H9 (cell line): ENCODE results near the gene THSD4. TPM values are rescaled to one million over a fixed set of nuclear protein-coding genes. Genes with fewer than 3 reads are reported as not detected.

ENCODE experiments used
- DNase-seq: peaks from one replicate; pipeline ENCODE4 v3.0.0-alpha.2; 2017
- H2AFZ ChIP-seq: one replicate; pipeline ENCODE4 v1.6.1; 2013; ENCODE audit warnings: mild to moderate bottlenecking, low read length, control low read depth, moderate library complexity
- H2AK5ac ChIP-seq: 2 replicates; pipeline ENCODE4 v1.6.1; 2013; ENCODE audit warnings: low read length, control low read depth, mixed read lengths; ENCODE audit not compliant: insufficient read length
- H2BK120ac ChIP-seq: one replicate; pipeline ENCODE4 v1.6.1; 2013; ENCODE audit warnings: low read depth, mild to moderate bottlenecking, low read length, control low read depth, inconsistent platforms; ENCODE audit not compliant: poor library complexity, severe bottlenecking
- H2BK12ac ChIP-seq: 2 replicates; pipeline ENCODE4 v1.6.1; 2013; ENCODE audit warnings: low read length, control low read depth, mixed read lengths, low read depth; ENCODE audit not compliant: insufficient read length
- H2BK15ac ChIP-seq: 2 replicates; pipeline ENCODE4 v1.6.1; 2013; ENCODE audit warnings: low read depth, low read length, control low read depth
- H2BK20ac ChIP-seq: one replicate; pipeline ENCODE4 v1.6.1; 2013; ENCODE audit warnings: low read depth, mild to moderate bottlenecking, low read length, control low read depth, inconsistent platforms; ENCODE audit not compliant: poor library complexity, severe bottlenecking
- H2BK5ac ChIP-seq: 2 replicates; pipeline ENCODE4 v1.6.1; 2013; ENCODE audit warnings: low read length, control low read depth, mixed read lengths; ENCODE audit not compliant: insufficient read length
- H3K14ac ChIP-seq: 2 replicates; pipeline ENCODE4 v1.6.1; 2013; ENCODE audit warnings: low read length, control low read depth; ENCODE audit not compliant: insufficient read depth
- H3K18ac ChIP-seq: 2 replicates; pipeline ENCODE4 v1.6.1; 2013; ENCODE audit warnings: low read depth, mild to moderate bottlenecking, mixed read lengths, low read length, control low read depth; ENCODE audit not compliant: insufficient read length
- H3K23ac ChIP-seq: 2 replicates; pipeline ENCODE4 v1.6.1; 2013; ENCODE audit warnings: low read length, control low read depth, mixed read lengths, low read depth; ENCODE audit not compliant: insufficient read length
- H3K23me2 ChIP-seq: 2 replicates; pipeline ENCODE4 v1.6.1; 2013; ENCODE audit warnings: low read depth, mild to moderate bottlenecking, mixed read lengths, low read length, control low read depth; ENCODE audit not compliant: insufficient read length, poor library complexity, severe bottlenecking
- H3K27ac ChIP-seq: 2 replicates; pipeline ENCODE4 v1.5.1; 2013; ENCODE audit warnings: low read length, control low read depth, mixed read lengths, low read depth; ENCODE audit not compliant: insufficient read length
- H3K27me3 ChIP-seq: 2 replicates; pipeline ENCODE4 v1.6.1; 2013; ENCODE audit warnings: low read length, control low read depth, inconsistent platforms; ENCODE audit not compliant: insufficient read depth
- H3K4ac ChIP-seq: 2 replicates; pipeline ENCODE4 v1.6.1; 2013; ENCODE audit warnings: low read depth, mild to moderate bottlenecking, control low read depth, inconsistent platforms, low read length, moderate library complexity
- H3K4me1 ChIP-seq: 2 replicates; pipeline ENCODE4 v1.6.1; 2013; ENCODE audit warnings: low read length, control low read depth, inconsistent platforms; ENCODE audit not compliant: insufficient read depth
- H3K4me2 ChIP-seq: 2 replicates; pipeline ENCODE4 v1.6.1; 2013; ENCODE audit warnings: low read length, control low read depth, mixed read lengths; ENCODE audit not compliant: insufficient read length, insufficient read depth
- H3K56ac ChIP-seq: 2 replicates; pipeline ENCODE4 v1.6.1; 2013; ENCODE audit warnings: low read depth, mild to moderate bottlenecking, mixed read lengths, low read length, control low read depth; ENCODE audit not compliant: insufficient read length
- H3K79me1 ChIP-seq: 2 replicates; pipeline ENCODE4 v1.6.1; 2013; ENCODE audit warnings: low read depth, mild to moderate bottlenecking, moderate library complexity, low read length, control low read depth, inconsistent platforms; ENCODE audit not compliant: insufficient read depth, poor library complexity, severe bottlenecking
- H3K79me2 ChIP-seq: 2 replicates; pipeline ENCODE4 v1.6.1; 2013; ENCODE audit warnings: low read length, control low read depth, inconsistent platforms; ENCODE audit not compliant: insufficient read depth
- H3K9ac ChIP-seq: 2 replicates; pipeline ENCODE4 v1.6.1; 2013; ENCODE audit warnings: low read length, control low read depth, mixed read lengths; ENCODE audit not compliant: insufficient read length; ENCODE audit errors: extremely low read depth
- H3K9me3 ChIP-seq: one replicate; pipeline ENCODE4 v1.6.1; 2013; ENCODE audit warnings: low read depth, low read length, inconsistent platforms; ENCODE audit not compliant: control insufficient read depth
- H3T11ph ChIP-seq: one replicate; pipeline ENCODE4 v1.6.1; 2013; ENCODE audit warnings: mild to moderate bottlenecking, low read length, control low read depth, inconsistent platforms
- H4K20me1 ChIP-seq: one replicate; pipeline ENCODE4 v1.6.1; 2013; ENCODE audit not compliant: control insufficient read depth, insufficient read length, insufficient read depth
- H4K5ac ChIP-seq: 2 replicates; pipeline ENCODE4 v1.6.1; 2013; ENCODE audit warnings: low read depth, mild to moderate bottlenecking, mixed read lengths, low read length, control low read depth; ENCODE audit not compliant: insufficient read length
- H4K8ac ChIP-seq: replicated peaks from 2 replicates; pipeline ENCODE4 v1.6.1; 2013; ENCODE audit warnings: low read length, control low read depth, mixed read lengths, low read depth; ENCODE audit not compliant: insufficient read length
- H4K91ac ChIP-seq: 2 replicates; pipeline ENCODE4 v1.6.1; 2013; ENCODE audit warnings: low read depth, mild to moderate bottlenecking, moderate library complexity, mixed read lengths, low read length, control low read depth; ENCODE audit not compliant: insufficient read length
- H3K27ac Mint-ChIP-seq, 3 experiments: 2 replicates in 2 of 3; 3 replicates in 1 of 3; pipeline ENCODE4 v1.8.0; 2020 to 2021; ENCODE audit warnings: mixed read lengths in 3 of 3, mild to moderate bottlenecking in 1 of 3, moderate library complexity in 1 of 3
- H3K27me3 Mint-ChIP-seq: 2 replicates; pipeline ENCODE4 v1.8.0; 2021; ENCODE audit warnings: low read depth, mild to moderate bottlenecking, moderate library complexity, mixed read lengths
- H3K36me3 Mint-ChIP-seq, 3 experiments: 2 replicates in 2 of 3; 3 replicates in 1 of 3; pipeline ENCODE4 v1.8.0; 2020 to 2021; ENCODE audit warnings: low read depth in 3 of 3, mixed read lengths in 3 of 3; ENCODE audit not compliant: insufficient read depth in 1 of 3
- H3K4me1 Mint-ChIP-seq, 2 experiments: 2 replicates each; pipeline ENCODE4 v1.8.0; 2020; ENCODE audit warnings: mixed read lengths in 2 of 2
- H3K4me3 Mint-ChIP-seq, 2 experiments: 2 replicates in 1 of 2; 3 replicates in 1 of 2; pipeline ENCODE4 v1.8.0; 2020 to 2021; ENCODE audit warnings: mild to moderate bottlenecking in 2 of 2, mixed read lengths in 2 of 2, moderate library complexity in 1 of 2
- H3K9me3 Mint-ChIP-seq, 2 experiments: 2 replicates in 1 of 2; 3 replicates in 1 of 2; pipeline ENCODE4 v1.8.0; 2020; ENCODE audit warnings: mild to moderate bottlenecking in 2 of 2, mixed read lengths in 2 of 2, moderate library complexity in 1 of 2
- CTCF ChIP-seq: fragments of 200-600 bp; sonication (generic); conservative IDR thresholded peaks from 3 replicates; pipeline ENCODE4 v1.8.0; 2021; ENCODE audit warnings: antibody characterized with exemption, mild to moderate bottlenecking
- WGBS: extraction: QIAGEN DNeasy Blood & Tissue Kit; methylation state at CpG from one replicate; pipeline ENCODE4 v1.1.7; 2013; ENCODE audit warnings: missing lambda C conversion rate, low lambda C conversion rate, mixed read lengths; ENCODE audit not compliant: insufficient read length; ENCODE audit errors: extremely low coverage; 5-methylcytosine and 5-hydroxymethylcytosine counted together
- total RNA-seq: library from RNA; stranded (reverse); gene quantifications from 2 replicates; pipeline ENCODE4 v1.2.1, GENCODE V29; 2021

The THSD4 gene
- total RNA-seq, 1 experiment from 2014 or later, result 5.5 TPM

- no peak overlapping the region for H2BK5ac ChIP-seq
- H3K9me3 Mint-ChIP-seq, result peaks cover 2 to 3% of the 10 kb centered on the region in 2 experiments
- no peak overlapping the region for H3K18ac ChIP-seq
- no peaks in the 10 kb centered on the region for H4K20me1 ChIP-seq
- no peak overlapping the region for H3T11ph ChIP-seq
- H3K23ac ChIP-seq, result no peak overlapping the region
- no peak overlapping the region for H4K8ac ChIP-seq
- no peak overlapping the region for H3K4me3 Mint-ChIP-seq
- H2BK15ac ChIP-seq, result no peak overlapping the region
- no CpG with 5 or more reads among the region's 1 CpG for WGBS
- H2BK12ac ChIP-seq, result no peak overlapping the region
- no peak overlapping the region for H4K91ac ChIP-seq
- no peak overlapping the region for H3K27ac Mint-ChIP-seq
- H3K4me1 Mint-ChIP-seq, result no peaks in the 10 kb centered on the region
- H2AK5ac ChIP-seq, result no peak overlapping the region
- no peaks in the 10 kb centered on the region for H3K27me3 ChIP-seq
- H2BK120ac ChIP-seq, result no peak overlapping the region
- no peak overlapping the region for H3K9ac ChIP-seq
- H3K23me2 ChIP-seq, result no peaks in the 10 kb centered on the region
- H3K36me3 Mint-ChIP-seq, result peaks cover under 1 to 4% (median 2%) of the 10 kb centered on the region in 3 experiments
- H2AFZ ChIP-seq, result no peak overlapping the region
- no peak overlapping the region for H4K5ac ChIP-seq
- no peak overlapping the region for H3K27ac ChIP-seq
- no peaks in the 10 kb centered on the region for H3K79me2 ChIP-seq
- H3K4ac ChIP-seq, result no peak overlapping the region
- H3K27me3 Mint-ChIP-seq, result no peaks in the 10 kb centered on the region
- H2BK20ac ChIP-seq, result no peak overlapping the region
- no peak overlapping the region for H3K56ac ChIP-seq
- no peak overlapping the region for H3K14ac ChIP-seq
- H3K4me1 ChIP-seq, result no peaks in the 10 kb centered on the region
- TF ChIP-seq CTCF, result no peak
- H3K4me2 ChIP-seq, result no peak overlapping the region
- DNase-seq, result no peak
- H3K79me1 ChIP-seq, result no peaks in the 10 kb centered on the region
- no peaks in the 10 kb centered on the region for H3K9me3 ChIP-seq
Observed at GRCh38 chr15:71773206-71773859, 658.1 kb downstream of the THSD4 start.
